Liver (tissue), 9 donors: Measurements from ENCODE around the gene SEC61B. TPM values are rescaled to one million over a fixed set of nuclear protein-coding genes. Genes with fewer than 3 reads are reported as not detected.

Source experiments
- DNase-seq: peaks from one replicate; pipeline ENCODE4 v3.0.0-alpha.2; 2017; ENCODE audit warnings: low spot score
- H3K27ac ChIP-seq, 2 donors: one replicate each; pipeline ENCODE4 v1.7.0; 2013; ENCODE audit warnings: inconsistent platforms in 2 of 2, low read length in 2 of 2, control low read depth in 1 of 2, low read depth in 1 of 2, mild to moderate bottlenecking in 1 of 2
- H3K27me3 ChIP-seq, 4 donors: one replicate each; pipeline versions ENCODE4 v1.6.1 to v1.7.0; 2013; ENCODE audit warnings: low read length in 3 of 4, inconsistent platforms in 1 of 4, mild to moderate bottlenecking in 1 of 4, moderate library complexity in 1 of 4; ENCODE audit not compliant: control insufficient read depth in 4 of 4, insufficient read depth in 4 of 4
- H3K36me3 ChIP-seq, 4 donors: one replicate each; pipeline versions ENCODE4 v1.6.1 to v1.7.0; 2013; ENCODE audit warnings: low read length in 3 of 4, mild to moderate bottlenecking in 3 of 4, low read depth in 1 of 4, moderate library complexity in 1 of 4; ENCODE audit not compliant: control insufficient read depth in 4 of 4, insufficient read depth in 3 of 4
- H3K4me1 ChIP-seq, 4 donors: one replicate each; pipeline versions ENCODE4 v1.6.1 to v1.7.0; 2013; ENCODE audit warnings: low read length in 3 of 4, mild to moderate bottlenecking in 3 of 4, moderate library complexity in 1 of 4; ENCODE audit not compliant: control insufficient read depth in 4 of 4, insufficient read depth in 4 of 4
- H3K4me3 ChIP-seq, 3 donors: one replicate each; pipeline versions ENCODE4 v1.6.1 to v1.7.0; 2013; ENCODE audit warnings: low read length in 3 of 3, control low read depth in 1 of 3, low read depth in 1 of 3, mild to moderate bottlenecking in 1 of 3
- H3K9ac ChIP-seq, 2 donors: one replicate each; pipeline ENCODE4 v1.7.0; 2013; ENCODE audit warnings: low read length in 2 of 2, mild to moderate bottlenecking in 2 of 2, moderate library complexity in 2 of 2, control low read depth in 1 of 2, low read depth in 1 of 2
- H3K9me3 ChIP-seq, 4 donors: one replicate each; pipeline versions ENCODE4 v1.6.1 to v1.7.0; 2013; ENCODE audit warnings: low read length in 3 of 4; ENCODE audit not compliant: control insufficient read depth in 4 of 4
- ATF3 ChIP-seq: IDR thresholded peaks from 2 replicates; pipeline ENCODE4 v1.6.1; 2016; ENCODE audit warnings: antibody characterized with exemption
- CTCF ChIP-seq: fragments of 150-350 bp; IDR thresholded peaks from 2 replicates; pipeline ENCODE4 v1.5.1; 2017; ENCODE audit warnings: improper control_type of control experiment, low read depth, low read length; ENCODE audit not compliant: missing input control
- FOXA2 ChIP-seq: IDR thresholded peaks from 2 replicates; pipeline ENCODE4 v1.6.1; 2016; ENCODE audit warnings: antibody characterized with exemption
- GABPA ChIP-seq, 2 donors: IDR thresholded peaks in 1 of 2; conservative IDR thresholded peaks in 1 of 2; 2 replicates each; pipeline ENCODE4 v1.6.1; 2016; ENCODE audit warnings: antibody characterized with exemption in 2 of 2, mild to moderate bottlenecking in 1 of 2, moderate library complexity in 1 of 2
- REST ChIP-seq: IDR thresholded peaks from 2 replicates; pipeline ENCODE4 v1.6.1; 2016; ENCODE audit warnings: antibody characterized with exemption, mild to moderate bottlenecking
- RXRA ChIP-seq, 2 donors: IDR thresholded peaks; 2 replicates each; pipeline ENCODE4 v1.6.1; 2017 to 2018; ENCODE audit warnings: antibody characterized with exemption in 2 of 2, mild to moderate bottlenecking in 1 of 2
- YY1 ChIP-seq: IDR thresholded peaks from 2 replicates; pipeline ENCODE4 v1.6.1; 2016; ENCODE audit warnings: antibody characterized with exemption, mild to moderate bottlenecking
- ZBTB33 ChIP-seq: IDR thresholded peaks from 2 replicates; pipeline ENCODE4 v1.6.1; 2016; ENCODE audit warnings: antibody characterized with exemption
- WGBS: extraction: QIAGEN DNeasy Blood & Tissue Kit; methylation state at CpG from one replicate; pipeline ENCODE4 v1.1.7; 2013; 5-methylcytosine and 5-hydroxymethylcytosine counted together
- polyA plus RNA-seq, 2 donors: library from polyadenylated mRNA; stranded (reverse) in 1 of 2; unstranded in 1 of 2; fragments of 200-250 nt in 1 of 2; fragments of >200 nt in 1 of 2; fragmentation: Nextera tagmentation in 1 of 2; extraction: Ambion mirVana in 1 of 2; gene quantifications; one replicate each; pipeline versions ENCODE4 v1.2.1 to v1.2.3, GENCODE V29; 2013 to 2015
- total RNA-seq, 2 donors: library from RNA; depleted of rRNA; stranded (reverse); fragments of >200 nt; gene quantifications; one replicate each; pipeline ENCODE4 v1.2.3, GENCODE V29; 2014
- donor health status: healthy.
- donor health status: healthy.
- donor health status: healthy.
- donor health status: healthy.
- donor health status: healthy.

Gene SEC61B
- total and polyA plus RNA-seq, 4 donors, result 84.1 to 431 (median 228) TPM

- Histone ChIP-seq H3K36me3 (no peaks in the 10 kb centered on the region), H3K4me1 (peaks cover 0 to 8% (median 3%) of the 10 kb centered on the region in 4 donors), H3K9ac (no peak overlapping the region), H3K27me3 (no peaks in the 10 kb centered on the region), H3K9me3 (no peaks in the 10 kb centered on the region), H3K4me3 (no peak overlapping the region), H3K27ac (no peak overlapping the region)
- WGBS, result 86% methylated on average over 2 of the region's 2 CpGs
- DNase-seq, result no peak
- no peak for TF ChIP-seq FOXA2
- no peak for TF ChIP-seq GABPA (IDR thresholded peaks at IDR 0.05 in 1 of 2, conservative IDR thresholded peaks at IDR 0.05 in 1 of 2)
- no peak for TF ChIP-seq REST
- TF ChIP-seq YY1, result no peak
- TF ChIP-seq RXRA (IDR thresholded peaks at IDR 0.05), result no peak
Observed at GRCh38 chr9:99181206-99181605, 40.9 kb upstream of the SEC61B start.

- H3K36me3 ChIP-seq, result no peaks in the 10 kb centered on the region
- H3K27me3 ChIP-seq, result no peaks in the 10 kb centered on the region
- no peak overlapping the region for H3K9ac ChIP-seq
- no peaks in the 10 kb centered on the region for H3K9me3 ChIP-seq
- H3K27ac ChIP-seq, result no peak overlapping the region
- no peak overlapping the region for H3K4me3 ChIP-seq
- DNase-seq, result no peak
- WGBS, result 69% methylated on average over 4 of the region's 4 CpGs
- TF ChIP-seq ATF3, result no peak
- TF ChIP-seq ZBTB33, result no peak
- H3K4me1 ChIP-seq, result peaks cover 0 to 8% (median 3%) of the 10 kb centered on the region in 4 donors
Observed at GRCh38 chr9:99181621-99182020, 40.5 kb upstream of the SEC61B start.

- no peaks in the 10 kb centered on the region for H3K36me3 ChIP-seq
- peaks cover 0 to 8% (median 3%) of the 10 kb centered on the region in 4 donors for H3K4me1 ChIP-seq
- no peak for DNase-seq
- no peaks in the 10 kb centered on the region for H3K9me3 ChIP-seq
- no peak overlapping the region for H3K4me3 ChIP-seq
- no peak overlapping the region for H3K9ac ChIP-seq
- H3K27me3 ChIP-seq, result no peaks in the 10 kb centered on the region
- no peak overlapping the region for H3K27ac ChIP-seq
- 90% methylated on average over 3 of the region's 3 CpGs for WGBS
- no peak for TF ChIP-seq CTCF
- TF ChIP-seq ZBTB33, result no peak
Observed at GRCh38 chr9:99182356-99182755, 39.7 kb upstream of the SEC61B start.
